K562 (cell line): ENCODE data around the gene PDLIM4. TPM values are rescaled to one million over a fixed set of nuclear protein-coding genes. Genes with fewer than 3 reads are reported as not detected.

ENCODE experiments used
- ATAC-seq: fragments of 200-7000 bp; cut with Tn5 transposase; 3 replicates; pipeline ENCODE4 v1.9.1; 2020; ENCODE audit warnings: moderate library complexity
- BruUV-seq: library from RNA; stranded (reverse); fragments of 400-500 nt; replicated peaks from 2 replicates; lab custom pipeline; 2021; lab: Mats Ljungman, UMichigan
- CTCF ChIA-PET: fragments of 300-600 bp; formaldehyde crosslinking; extraction: SDS; loops from one replicate; lab custom pipeline; 2021; ENCODE audit warnings: low intra/inter-chr PET ratio; lab: Yijun Ruan, JAX
- POLR2A ChIA-PET: fragments of 300-600, 350-650 bp; sonication (Branson Sonifier 250); formaldehyde crosslinking; extraction: SDS; loops from one replicate; lab custom pipeline; 2021; ENCODE audit warnings: antibody characterized with exemption, inconsistent platforms; lab: Yijun Ruan, JAX
- DNase-seq, 4 experiments: peaks; one replicate each; pipeline versions ENCODE4 v3.0.0 to v3.0.0-alpha.2; 2011 to 2018; ENCODE audit warnings: low spot score in 3 of 4, mixed read lengths in 3 of 4; ENCODE audit errors: extremely low read depth in 1 of 4
- FAIRE-seq: peaks from 2 replicates; lab custom pipeline; 2011; peaks lifted over from hg19 to GRCh38; lab: Jason Lieb, UNC
- H2AFZ ChIP-seq: 2 replicates; pipeline ENCODE4 v1.6.0; 2011; ENCODE audit warnings: low read depth, low read length, control low read depth, inconsistent platforms
- H3K27ac ChIP-seq: fragments of 200-600 bp; 3 replicates; pipeline ENCODE4 v1.8.0; 2011; ENCODE audit warnings: low read depth, mild to moderate bottlenecking, control low read depth, inconsistent platforms, low read length, moderate library complexity, mixed read lengths; ENCODE audit errors: extremely low read depth
- H3K27me3 ChIP-seq, 2 experiments: fragments of 300-600 bp in 1 of 2; 2 replicates in 1 of 2; 3 replicates in 1 of 2; pipeline versions ENCODE4 v1.6.0 to v1.8.0; 2011; ENCODE audit warnings: inconsistent platforms in 2 of 2, low read length in 2 of 2, mild to moderate bottlenecking in 1 of 2, mixed read lengths in 1 of 2, moderate library complexity in 1 of 2; ENCODE audit not compliant: control insufficient read depth in 2 of 2, insufficient read depth in 2 of 2
- H3K36me3 ChIP-seq: fragments of 300-600 bp; 3 replicates; pipeline ENCODE4 v1.8.0; 2011; ENCODE audit warnings: mild to moderate bottlenecking, low read length, inconsistent platforms; ENCODE audit not compliant: control insufficient read depth, insufficient read depth
- H3K4me1 ChIP-seq, 2 experiments: fragments of 200-600 bp in 1 of 2; replicated peaks in 1 of 2; 2 replicates in 1 of 2; 3 replicates in 1 of 2; pipeline versions ENCODE4 v1.5.1 to v1.8.0; 2011; ENCODE audit warnings: inconsistent platforms in 2 of 2, low read length in 2 of 2, mild to moderate bottlenecking in 1 of 2, mixed read lengths in 1 of 2, moderate library complexity in 1 of 2; ENCODE audit not compliant: control insufficient read depth in 2 of 2, insufficient read depth in 2 of 2
- H3K4me2 ChIP-seq: 2 replicates; pipeline ENCODE4 v1.6.1; 2011; ENCODE audit warnings: low read length, control low read depth, inconsistent platforms, mixed read lengths; ENCODE audit not compliant: insufficient read depth
- H3K4me3 ChIP-seq: fragments of 200-600 bp; sonication (generic), shearing (Covaris generic); 2 replicates; pipeline ENCODE4 v1.5.1; 2016; ENCODE audit warnings: control low read depth, inconsistent platforms
- H3K79me2 ChIP-seq: fragments of 200-600 bp; 3 replicates; pipeline ENCODE4 v1.8.0; 2011; ENCODE audit warnings: low read length, inconsistent platforms; ENCODE audit not compliant: control insufficient read depth, insufficient read depth
- H3K9ac ChIP-seq, 2 experiments: 2 replicates each; pipeline versions ENCODE4 v1.6.0 to v1.6.1; 2011; ENCODE audit warnings: low read depth in 2 of 2, low read length in 2 of 2, control low read depth in 1 of 2, inconsistent platforms in 1 of 2, mild to moderate bottlenecking in 1 of 2, mixed read lengths in 1 of 2; ENCODE audit not compliant: insufficient read depth in 1 of 2
- H3K9me1 ChIP-seq: one replicate; pipeline ENCODE4 v1.6.0; 2011; ENCODE audit warnings: inconsistent platforms, mild to moderate bottlenecking, low read length, moderate library complexity; ENCODE audit not compliant: control insufficient read depth, insufficient read depth
- H3K9me3 ChIP-seq: replicated peaks from 2 replicates; pipeline ENCODE4 v1.5.1; 2011; ENCODE audit warnings: low read depth, low read length, inconsistent platforms; ENCODE audit not compliant: control insufficient read depth, insufficient read depth
- H4K20me1 ChIP-seq: replicated peaks from 2 replicates; pipeline ENCODE4 v1.6.1; 2011; ENCODE audit warnings: low read length, inconsistent platforms, mixed read lengths; ENCODE audit not compliant: control insufficient read depth, insufficient read depth
- SUPT5H ChIP-seq: fragments of 450-650 bp; IDR thresholded peaks from 2 replicates; pipeline ENCODE4 v1.6.1; 2016
- TFE3 ChIP-seq: fragments of 450-650 bp; formaldehyde crosslinking; IDR thresholded peaks from 2 replicates; pipeline ENCODE4 v1.4.0; 2020; ENCODE audit warnings: mild to moderate bottlenecking, mixed read lengths
- TOE1 ChIP-seq, 2 experiments: fragments of 450-650 bp in 1 of 2; sonication (generic) in 1 of 2; formaldehyde crosslinking in 1 of 2; IDR thresholded peaks; 2 replicates each; pipeline versions ENCODE4 v1.7.1 to v1.8.0; 2016 to 2022; ENCODE audit warnings: borderline replicate concordance in 2 of 2, mild to moderate bottlenecking in 2 of 2, antibody characterized with exemption in 1 of 2, inconsistent platforms in 1 of 2, low read depth in 1 of 2, missing genetic modification reagents in 1 of 2, moderate library complexity in 1 of 2
- USF1 ChIP-seq: sonication (generic); formaldehyde crosslinking; IDR thresholded peaks from 2 replicates; pipeline ENCODE4 v1.9.0; 2022; ENCODE audit warnings: mild to moderate bottlenecking, missing genetic modification reagents
- USF2 ChIP-seq: sonication (generic); formaldehyde crosslinking; IDR thresholded peaks from 2 replicates; pipeline ENCODE4 v1.5.0; 2020; ENCODE audit warnings: missing genetic modification reagents
- ZFP36 ChIP-seq: fragments of 150-350 bp; IDR thresholded peaks from 2 replicates; pipeline ENCODE4 v1.6.1; 2018; ENCODE audit warnings: low read length, low read depth; ENCODE audit not compliant: partially characterized antibody
- ZNF444 ChIP-seq: fragments of 250-450 bp; sonication (Bioruptor Pico); IDR thresholded peaks from 2 replicates; pipeline ENCODE4 v1.4.0; 2020; ENCODE audit warnings: mild to moderate bottlenecking, moderate library complexity
- ZNF449 ChIP-seq: fragments of 250-450 bp; sonication (Bioruptor Pico); IDR thresholded peaks from 2 replicates; pipeline ENCODE4 v1.8.0; 2022; ENCODE audit warnings: moderate library complexity, mild to moderate bottlenecking, inconsistent platforms
- in situ Hi-C: fragments of 300-500 bp; cut with MboI; formaldehyde crosslinking; loops from 4 replicates; pipeline ENCODE4 v1.15.0; 2018; ENCODE audit warnings: inconsistent platforms, mixed read lengths
- intact Hi-C: fragments of 100-400 bp; cut with micrococcal nuclease; formaldehyde crosslinking; loops from 2 replicates; pipeline ENCODE4 v1.14.2; 2022
- polyA plus RNA-seq, 8 experiments: library from polyadenylated mRNA; depleted of rRNA in 4 of 8; stranded (reverse) in 5 of 8; unstranded in 3 of 8; fragments of >200 nt; fragmentation: Nextera tagmentation in 2 of 8; fragmentation: Illumina TruSeq in 1 of 8; extraction: Ambion mirVana in 2 of 8; extraction: Trizol in 1 of 8; gene quantifications; 2 replicates each; pipeline versions ENCODE4 v1.2.1 to v1.2.3, GENCODE V29; 2011 to 2014; ENCODE audit warnings: inconsistent platforms in 1 of 8, missing spikeins in 1 of 8
- total RNA-seq, 7 experiments: library from RNA; depleted of rRNA in 6 of 7; stranded (reverse); fragments of >200 nt in 6 of 7; fragmentation: Illumina TruSeq in 2 of 7; extraction: Trizol in 2 of 7; gene quantifications; 2 replicates each; pipeline versions ENCODE4 v1.2.1 to v1.2.3, GENCODE V29; 2011 to 2021; ENCODE audit warnings: low replicate concordance in 1 of 7

The PDLIM4 gene
- total and polyA plus RNA-seq, 9 of the 15 experiments (the other 6 are each of a cell fraction or from before 2014, with no cell fraction given): 0.28 to 32.8 (median 13.1) TPM

DNA sequence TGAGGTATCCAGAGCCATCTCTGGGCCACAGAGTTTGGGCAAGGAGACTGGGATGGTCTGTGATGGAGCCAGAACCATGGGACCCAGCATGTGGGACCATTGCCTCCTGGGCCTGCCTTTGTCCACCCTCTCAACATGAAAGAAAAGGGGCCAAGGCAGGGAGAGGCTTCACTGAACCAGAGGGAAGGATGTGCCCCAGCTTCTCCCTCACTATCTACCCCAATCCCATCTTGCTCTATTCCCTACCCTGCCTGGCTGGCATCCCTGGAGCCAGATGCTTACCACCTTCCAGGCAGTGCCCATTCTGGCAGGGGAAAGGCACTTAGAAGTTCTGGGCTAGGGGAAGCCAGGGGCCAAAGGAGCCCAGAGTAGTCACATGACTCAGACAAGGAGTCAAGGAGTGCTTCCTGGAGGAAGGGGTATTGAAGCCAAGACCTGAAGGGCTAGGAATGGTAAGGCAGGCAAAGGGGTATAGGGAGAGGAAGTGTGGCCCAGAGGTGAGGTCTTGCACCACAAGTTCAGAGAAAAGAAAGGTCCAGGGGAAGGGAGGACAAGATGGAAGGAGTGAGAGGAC, 9.8 kb downstream of the PDLIM4 start:
- no peaks in the 10 kb centered on the region for H3K79me2 ChIP-seq
- ATAC-seq (no peak), FAIRE-seq (no peak), DNase-seq (no peak)
- H3K4me1 ChIP-seq: peaks cover 12 to 35% of the 10 kb centered on the region in 2 experiments; a peak in 4 of 5 replicates
- H2AFZ ChIP-seq: no peak overlapping the region
- H3K27me3 ChIP-seq: no peaks in the 10 kb centered on the region
- TF ChIP-seq ZNF444 (CRISPR knock-in tag) (no peak), SUPT5H (0 out of 2 replicates have a peak, but pooled peaks have one; percentile 20), USF1 (CRISPR knock-in tag) (0 out of 2 replicates have a peak, but pooled peaks have one; percentile 20), TOE1 (IDR thresholded peaks at IDR 0.05; ENCODE audit: borderline replicate concordance) (peak; percentile 56; the same call in 1 of the 2 replicates), TOE1 (CRISPR knock-in tag; IDR thresholded peaks at IDR 0.05; ENCODE audit: borderline replicate concordance, low read depth) (no peak), USF2 (CRISPR knock-in tag) (peak; percentile 36; the same call in 1 of the 2 replicates), ZFP36 (peak; percentile 91), TFE3 (CRISPR knock-in tag) (peak; percentile 65), ZNF449 (CRISPR knock-in tag) (no peak)
- H3K9me3 ChIP-seq: no peaks in the 10 kb centered on the region
- in situ Hi-C loops (no loop called here), intact Hi-C loops (no loop called here)
- ChIA-PET CTCF (no interaction called here), POLR2A (interaction anchor here (0.5 to 0.9 kb wide), 2 partner anchors 8 to 11 kb away, joined by 3 read pairs; no protein-coding TSS in a partner anchor)
- no TSS peak for BruUV-seq
- no peak overlapping the region for H3K4me2 ChIP-seq
- no peak overlapping the region for H3K27ac ChIP-seq
- H4K20me1 ChIP-seq: no peaks in the 10 kb centered on the region
- no peak overlapping the region for H3K9ac ChIP-seq
- H3K36me3 ChIP-seq: peaks cover 20% of the 10 kb centered on the region; the same call in 2 of the 3 replicates
- H3K9me1 ChIP-seq: no peaks in the 10 kb centered on the region
- H3K4me3 ChIP-seq: no peak overlapping the region
